D721Med (cell line): ENCODE results near the gene SEC16A.

Experiments used
- DNase-seq: peaks from one replicate; pipeline ENCODE4 v3.0.0; 2011; ENCODE audit warnings: low spot score; ENCODE audit not compliant: insufficient read length
- FAIRE-seq: peaks from 2 replicates; lab custom pipeline; 2011; peaks lifted over from hg19 to GRCh38; lab: Jason Lieb, UNC
- CTCF ChIP-seq: IDR thresholded peaks from 2 replicates; pipeline ENCODE4 v1.5.1; 2012; ENCODE audit warnings: mild to moderate bottlenecking, control low read depth; ENCODE audit not compliant: insufficient read depth; ENCODE audit errors: missing control alignments

SEC16A gene

GRCh38 chr9:136495238-136495800, 12.5 kb upstream of the SEC16A start:
- FAIRE-seq: no peak
- DNase-seq: no peak
- no peak for TF ChIP-seq CTCF

GRCh38 chr9:136494531-136495215, 11.8 kb upstream of the SEC16A start:
- no peak for FAIRE-seq
- no peak for DNase-seq
- no peak for TF ChIP-seq CTCF

GRCh38 chr9:136494012-136494411, 11.2 kb upstream of the SEC16A start:
- TF ChIP-seq CTCF: no peak
- FAIRE-seq (no peak), DNase-seq (no peak)

- FAIRE-seq (no peak), DNase-seq (no peak)
- TF ChIP-seq CTCF: no peak
Observed at GRCh38 chr9:136493567-136493971, 10.7 kb upstream of the SEC16A start.

- TF ChIP-seq CTCF: no peak
- DNase-seq (no peak), FAIRE-seq (no peak)
Observed at GRCh38 chr9:136492978-136493522, 10.2 kb upstream of the SEC16A start.

- FAIRE-seq (no peak), DNase-seq (no peak)
- TF ChIP-seq CTCF: no peak
Observed at GRCh38 chr9:136489731-136490130, 6.9 kb upstream of the SEC16A start.
